Mesothelial cell of epicardium (in vitro differentiated cells): ENCODE data around the gene EIF3A. TPM values are rescaled to one million over a fixed set of nuclear protein-coding genes. Genes with fewer than 3 reads are reported as not detected.

Experiments
- DNase-seq, 2 experiments: peaks; one replicate each; pipeline ENCODE4 v3.0.0; 2021; ENCODE audit warnings: low spot score in 2 of 2; ENCODE audit not compliant: unreplicated experiment in 2 of 2
- H3K27ac Mint-ChIP-seq: 2 replicates; pipeline ENCODE4 v1.8.0; 2021; ENCODE audit warnings: mixed read lengths
- H3K27me3 Mint-ChIP-seq: 2 replicates; pipeline ENCODE4 v1.8.0; 2021; ENCODE audit warnings: low read depth, mixed read lengths
- H3K36me3 Mint-ChIP-seq: 2 replicates; pipeline ENCODE4 v1.8.0; 2021; ENCODE audit warnings: mixed read lengths
- H3K4me1 Mint-ChIP-seq: 2 replicates; pipeline ENCODE4 v1.8.0; 2021; ENCODE audit warnings: mixed read lengths
- H3K4me3 Mint-ChIP-seq: 2 replicates; pipeline ENCODE4 v1.8.0; 2021; ENCODE audit warnings: mild to moderate bottlenecking, moderate library complexity, mixed read lengths
- H3K9me3 Mint-ChIP-seq: 2 replicates; pipeline ENCODE4 v1.8.0; 2021; ENCODE audit warnings: mixed read lengths
- CTCF ChIP-seq: fragments of 200-600 bp; sonication (generic); IDR thresholded peaks from one replicate; pipeline ENCODE4 v1.5.0; 2021; ENCODE audit warnings: antibody characterized with exemption; ENCODE audit not compliant: unreplicated experiment
- total RNA-seq: library from RNA; stranded (reverse); gene quantifications from 3 replicates; pipeline ENCODE4 v1.2.1, GENCODE V29; 2021

The EIF3A gene
- total RNA-seq, 1 donor from 2014 or later: 145 TPM

- H3K27me3 Mint-ChIP-seq: peaks cover 6% of the 10 kb centered on the region
Measured at GRCh38 chr10:118994321-118994720, 86.3 kb downstream of the EIF3A start.

GRCh38 chr10:118993214-118993613 is 87.4 kb downstream of the EIF3A start:
- no peak overlapping the region for H3K4me3 Mint-ChIP-seq
- peaks cover 6% of the 10 kb centered on the region for H3K27me3 Mint-ChIP-seq
- H3K27ac Mint-ChIP-seq: no peak overlapping the region
- peaks cover 16% of the 10 kb centered on the region for H3K9me3 Mint-ChIP-seq
- H3K36me3 Mint-ChIP-seq: peaks cover 5% of the 10 kb centered on the region
- TF ChIP-seq CTCF: no peak
- no peaks in the 10 kb centered on the region for H3K4me1 Mint-ChIP-seq
- DNase-seq: no peak

More at GRCh38 chr10:118994321-118994720, 86.3 kb downstream of the EIF3A start:
- DNase-seq: no peak
- TF ChIP-seq CTCF: no peak
- Mint-ChIP-seq H3K27ac (no peak overlapping the region), H3K4me3 (no peak overlapping the region), H3K9me3 (peaks cover 11% of the 10 kb centered on the region), H3K36me3 (peaks cover 5% of the 10 kb centered on the region), H3K4me1 (no peaks in the 10 kb centered on the region)

GRCh38 chr10:118992496-118992895 is 88.1 kb downstream of the EIF3A start:
- Mint-ChIP-seq H3K4me1 (no peaks in the 10 kb centered on the region), H3K27ac (no peak overlapping the region), H3K4me3 (no peak overlapping the region), H3K36me3 (peaks cover 1% of the 10 kb centered on the region), H3K9me3 (peaks cover 11% of the 10 kb centered on the region), H3K27me3 (peaks cover 6% of the 10 kb centered on the region)
- TF ChIP-seq CTCF: no peak
- DNase-seq: no peak

GRCh38 chr10:118990326-118990725 is 90.3 kb downstream of the EIF3A start:
- Mint-ChIP-seq H3K27ac (no peak overlapping the region), H3K9me3 (peaks cover 21% of the 10 kb centered on the region), H3K27me3 (peaks cover 6% of the 10 kb centered on the region), H3K4me1 (no peaks in the 10 kb centered on the region), H3K36me3 (peaks cover 4% of the 10 kb centered on the region), H3K4me3 (no peak overlapping the region)
- TF ChIP-seq CTCF: no peak
- DNase-seq: no peak

- no peaks in the 10 kb centered on the region for H3K4me1 Mint-ChIP-seq
- H3K9me3 Mint-ChIP-seq: peaks cover 33% of the 10 kb centered on the region
- no peak for DNase-seq
- H3K27ac Mint-ChIP-seq: no peak overlapping the region
- peaks cover 8% of the 10 kb centered on the region for H3K36me3 Mint-ChIP-seq
- no peak for TF ChIP-seq CTCF
- H3K27me3 Mint-ChIP-seq: peaks cover 4% of the 10 kb centered on the region
- no peak overlapping the region for H3K4me3 Mint-ChIP-seq
Measured at GRCh38 chr10:118986815-118987790, 93.5 kb downstream of the EIF3A start.
